NOMO-1 treated with DMSO at 0.1 percent for 48 hours (cell line): Measurements from ENCODE around the gene STX7.
"Not testable (repeated sequence)": the region's sequence is repeated elsewhere in the genome, so short reads cannot be mapped to it uniquely, and the experiment has no call there.

Experiments used
- DNase-seq: peaks from one replicate; lab custom pipeline; 2025; ENCODE audit not compliant: unreplicated experiment; lab: John Stamatoyannopoulos, UW

Gene STX7

DNA sequence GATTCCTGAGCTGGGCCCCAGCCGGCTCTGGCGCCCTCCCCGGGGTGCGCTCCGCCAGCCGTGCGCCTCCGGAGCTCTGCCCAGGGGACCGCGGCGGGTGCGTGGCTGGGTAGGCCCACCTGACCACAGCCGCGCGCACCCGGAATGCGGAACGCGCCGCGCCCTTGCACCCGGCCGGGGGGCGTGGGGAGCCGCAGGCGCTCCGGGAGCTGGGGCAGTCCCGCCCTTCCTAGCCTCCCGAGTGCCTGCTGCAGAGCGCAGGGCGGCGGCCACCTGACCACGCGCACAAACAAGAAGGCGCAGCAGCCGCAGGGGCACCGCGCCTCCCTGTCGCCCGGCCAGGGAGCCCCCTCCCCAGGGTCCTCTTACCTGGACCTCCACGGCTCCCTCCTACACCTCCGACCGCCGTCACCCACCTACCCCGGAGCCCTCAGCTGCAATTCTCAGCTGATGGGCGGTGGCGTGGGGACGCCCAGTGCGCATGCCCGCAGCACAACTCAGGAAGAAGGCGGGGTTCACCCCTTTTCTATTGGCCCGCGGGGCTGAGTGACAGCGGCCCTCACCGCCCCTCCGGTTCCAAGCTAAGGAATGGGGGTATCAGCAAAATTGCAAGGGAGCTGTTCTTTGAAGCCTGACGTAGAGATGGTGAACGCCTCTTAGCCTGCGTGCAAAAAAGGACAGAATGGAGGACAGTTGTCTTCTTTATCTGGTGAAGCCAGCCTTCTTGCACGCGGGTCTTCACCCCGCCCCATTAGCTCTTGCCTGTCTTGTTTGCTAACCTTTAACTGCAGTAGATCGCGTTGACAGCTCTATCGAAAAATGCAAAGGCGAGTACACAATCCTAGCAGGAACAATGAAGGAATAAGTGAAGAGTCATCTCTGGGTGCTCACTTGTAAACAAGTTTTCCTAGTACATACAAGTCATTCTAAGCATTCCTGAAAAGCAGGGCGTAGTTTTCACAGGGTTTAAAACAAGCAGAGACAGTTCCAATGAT lies at the start of gene STX7:
STX7 (minus strand) TSS at position 479 of the 995 bp plus-strand sequence. CDS start 9,586 bp downstream, outside the sequence.
- peak; percentile 83 for DNase-seq

GRCh38 chr6:132560087-132560486 lies 47.2 kb upstream of the STX7 start:
- DNase-seq = not testable (repeated sequence)

- DNase-seq = no peak
Observed at GRCh38 chr6:132552372-132552771, 39.5 kb upstream of the STX7 start, which contains the start of gene TAAR8. Gene TAAR8 (plus strand): TSS chr6:132552672. CDS start chr6:132552693, 21 bp downstream.

DNA sequence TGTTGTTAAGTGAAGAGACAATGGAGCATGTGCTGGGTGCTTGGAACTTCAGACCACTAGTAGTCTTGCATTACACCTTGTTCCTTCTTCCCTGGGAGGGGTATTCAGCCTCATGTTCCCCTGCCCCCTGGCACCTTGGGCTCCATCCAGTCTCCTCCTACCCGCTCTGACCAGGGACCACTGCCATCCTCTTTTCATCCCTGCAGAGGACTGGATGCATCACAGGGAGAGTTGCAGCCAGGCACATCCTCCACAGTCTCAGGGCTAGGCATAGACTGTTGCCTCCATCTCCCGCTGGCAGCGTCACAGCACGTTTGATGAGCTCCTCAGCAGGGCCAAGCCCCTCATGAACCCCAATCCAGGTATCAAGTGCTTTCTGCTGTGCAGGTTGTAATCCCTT lies 38.3 kb upstream of the STX7 start:
- no peak for DNase-seq

DNA sequence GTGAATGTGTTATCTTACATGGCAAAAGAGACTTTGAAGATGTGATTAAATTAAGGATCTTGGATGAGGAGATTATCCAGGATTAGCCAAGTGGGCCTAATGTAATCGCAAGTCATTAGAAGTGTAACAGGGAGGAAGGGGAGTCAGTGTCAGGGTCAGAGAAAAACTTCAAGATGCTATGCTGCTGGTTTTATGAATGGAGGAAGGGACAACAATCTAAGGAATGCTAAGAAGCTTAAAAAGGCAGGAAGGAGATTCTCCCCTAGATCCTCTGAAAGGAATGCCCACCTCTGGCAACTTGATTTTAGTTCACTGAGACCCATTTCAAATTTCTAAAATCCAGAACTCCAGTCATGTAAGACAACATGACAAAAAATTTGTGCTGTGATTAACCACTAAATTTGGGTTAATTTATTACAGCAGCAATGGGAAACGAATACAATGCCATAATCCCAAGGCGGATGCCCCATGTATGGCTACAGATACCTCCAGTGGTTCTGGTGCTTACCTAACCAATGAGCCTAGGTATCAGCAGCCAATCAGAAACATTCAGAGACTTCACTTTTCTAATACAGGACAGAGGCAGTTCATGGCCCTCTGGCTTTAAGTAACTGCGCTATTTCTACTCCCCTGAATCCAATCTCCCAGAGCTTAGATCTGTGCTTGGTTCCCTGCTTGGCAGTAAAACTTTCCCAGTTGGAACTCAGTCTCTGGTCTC lies 36.0 kb upstream of the STX7 start:
- no peak for DNase-seq

GRCh38 chr6:132544826-132545225 lies 31.9 kb upstream of the STX7 start:
- DNase-seq = no peak

DNA sequence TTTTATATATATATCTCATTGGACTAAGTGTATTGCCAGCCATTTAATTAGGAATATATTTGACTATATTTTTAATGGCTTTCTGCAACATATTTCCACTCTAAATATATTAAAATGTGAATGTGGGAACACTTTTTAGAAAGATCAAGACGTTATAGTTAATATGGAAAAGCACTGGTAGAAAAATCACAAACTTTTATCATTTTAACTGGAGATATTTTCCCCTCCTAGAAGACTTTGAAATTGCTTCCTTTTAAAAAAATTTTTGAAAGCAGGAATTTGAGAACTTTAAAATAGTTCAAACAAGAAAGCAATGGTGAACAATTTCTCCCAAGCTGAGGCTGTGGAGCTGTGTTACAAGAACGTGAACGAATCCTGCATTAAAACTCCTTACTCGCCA lies 25.1 kb upstream of the STX7 start, which contains the start of gene TAAR9:
TAAR9 (plus strand) TSS at position 301 of the 400 bp plus-strand sequence; CDS start at position 314, 13 bp downstream.
- no peak for DNase-seq

GRCh38 chr6:132537145-132537544 lies 24.2 kb upstream of the STX7 start:
- DNase-seq = no peak

- not testable (repeated sequence) for DNase-seq
Observed at GRCh38 chr6:132534546-132534945, 21.6 kb upstream of the STX7 start.

- peak; percentile 51 for DNase-seq
Observed at GRCh38 chr6:132530293-132530974, 17.5 kb upstream of the STX7 start.

- no peak for DNase-seq
Observed at GRCh38 chr6:132527791-132528190, 14.9 kb upstream of the STX7 start.

- no peak for DNase-seq
Observed at GRCh38 chr6:132526461-132526860, 13.5 kb upstream of the STX7 start.

GRCh38 chr6:132525866-132526265 lies 12.9 kb upstream of the STX7 start:
- DNase-seq = no peak

- no peak for DNase-seq
Observed at GRCh38 chr6:132524646-132525045, 11.7 kb upstream of the STX7 start.

DNA sequence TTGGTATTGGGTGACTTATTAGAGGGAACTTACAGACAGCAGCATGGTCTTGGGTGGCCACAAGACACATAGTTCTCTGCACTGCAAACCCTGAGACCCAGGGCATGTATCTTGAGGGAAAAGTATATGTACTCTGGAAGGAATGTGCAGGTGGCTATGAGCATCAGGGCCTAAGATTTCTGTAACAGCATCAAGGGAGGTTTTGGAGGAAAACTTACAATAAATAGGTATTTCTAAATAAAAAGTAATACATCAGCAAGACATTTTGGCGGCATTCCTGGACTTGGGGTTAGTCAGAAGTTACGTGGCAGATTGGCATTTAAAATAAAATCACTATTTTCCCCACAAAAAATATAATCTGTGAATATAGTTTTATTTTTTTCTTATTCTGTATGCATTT lies 8.0 kb upstream of the STX7 start:
- no peak for DNase-seq

DNA sequence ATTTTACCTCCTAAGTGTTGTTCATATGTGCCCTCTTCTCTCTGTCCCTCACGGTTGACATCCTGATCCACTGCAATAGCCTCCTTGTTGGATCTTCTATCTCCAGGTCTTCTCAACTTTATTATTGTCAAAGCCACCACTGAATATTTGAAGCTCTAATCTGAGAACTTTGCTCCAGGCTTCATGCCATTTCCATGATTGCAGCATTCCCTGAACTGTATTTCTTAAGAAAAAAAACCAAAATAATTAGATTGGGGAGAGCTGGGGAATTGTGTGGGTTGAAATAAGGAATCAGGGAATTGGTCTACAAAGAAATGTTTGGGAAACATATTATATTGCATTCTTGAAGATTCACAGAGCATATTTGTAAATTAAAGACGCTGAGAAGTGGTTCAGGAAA lies 2.5 kb upstream of the STX7 start:
- no peak for DNase-seq

- DNase-seq = peak; percentile 75
Observed at GRCh38 chr6:132513831-132514545, 1.1 kb upstream of the STX7 start.

- peak; percentile 91 for DNase-seq
Observed at GRCh38 chr6:132512342-132512637, 626 bp downstream of the STX7 start.

DNA sequence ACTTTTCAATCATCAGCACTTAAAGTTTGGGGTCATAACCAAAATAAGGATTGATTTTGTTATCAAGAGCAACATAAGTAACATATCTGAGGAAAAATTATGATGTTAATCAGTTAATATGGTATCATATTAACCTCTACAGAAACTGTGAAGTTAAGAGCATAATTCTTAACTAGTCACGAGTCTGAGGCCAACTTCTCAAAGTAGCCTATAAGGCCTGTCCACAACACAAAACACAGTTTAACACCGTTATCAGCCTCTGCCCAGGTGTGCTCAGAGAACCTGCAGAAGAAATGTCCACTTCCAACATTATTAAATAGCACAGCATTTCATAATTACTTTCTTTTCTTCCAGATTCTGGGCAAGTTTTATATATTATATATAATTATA lies 1.1 kb downstream of the STX7 start:
- DNase-seq = no peak

DNA sequence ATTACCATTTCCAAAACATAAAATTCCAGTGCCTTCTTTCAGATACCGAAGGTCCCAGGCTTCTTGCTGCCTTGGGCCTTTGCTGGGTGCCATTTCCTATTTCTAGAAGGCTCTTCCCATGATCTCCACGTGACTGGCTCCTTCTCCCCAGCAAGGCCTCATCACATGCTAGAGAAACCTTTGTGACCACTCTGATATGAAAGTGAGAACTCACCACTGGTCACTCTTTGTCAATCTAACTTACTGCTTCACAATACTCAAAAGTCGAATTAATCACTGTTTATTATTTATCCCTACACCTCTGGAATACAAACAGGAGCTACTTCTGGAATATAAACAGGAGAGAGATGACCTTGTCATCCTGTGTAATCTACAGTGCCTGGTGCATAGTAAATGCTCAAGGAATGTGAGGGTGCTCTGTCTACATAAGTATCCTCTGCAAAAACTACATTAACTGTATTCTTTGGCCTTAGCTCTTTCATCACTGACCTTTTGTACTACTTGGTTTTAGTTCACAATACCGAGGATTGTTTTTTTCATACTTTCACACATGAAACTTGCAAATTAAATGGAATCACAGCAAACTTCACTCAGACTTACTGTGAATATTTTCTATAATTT lies 1.6 kb downstream of the STX7 start:
- DNase-seq = no peak
